GM20000 (cell line): ENCODE measurements around the gene SYCN.

Source experiments
- DNase-seq: peaks from one replicate; pipeline ENCODE4 v3.0.0; 2012; ENCODE audit warnings: low spot score
- CTCF ChIP-seq: IDR thresholded peaks from 2 replicates; pipeline ENCODE4 v1.5.1; 2012; ENCODE audit warnings: mild to moderate bottlenecking, control low read depth; ENCODE audit errors: extremely low read depth, missing control alignments

The SYCN gene

GRCh38 chr19:39169143-39169810, 34.8 kb downstream of the SYCN start:
- TF ChIP-seq CTCF = no peak
- DNase-seq = no peak

- DNase-seq = no peak
- TF ChIP-seq CTCF = no peak
These were observed 35.6 kb downstream of the SYCN start for GRCh38 chr19:39168258-39169142.

GRCh38 chr19:39167461-39168257, 36.4 kb downstream of the SYCN start:
- no peak for DNase-seq

GRCh38 chr19:39166571-39167391, 37.3 kb downstream of the SYCN start:
- no peak for TF ChIP-seq CTCF
- DNase-seq = no peak

More at GRCh38 chr19:39167461-39168257, 36.4 kb downstream of the SYCN start:
- TF ChIP-seq CTCF = no peak

GRCh38 chr19:39165857-39166256, 38.2 kb downstream of the SYCN start:
- no peak for DNase-seq
- no peak for TF ChIP-seq CTCF

GRCh38 chr19:39164289-39164688, 39.8 kb downstream of the SYCN start:
- DNase-seq = no peak
- TF ChIP-seq CTCF = no peak
